HG02938 (cell line): Measurements from ENCODE around the gene MIDN.

Experiments used
- ATAC-seq: cut with Tn5 transposase; IDR thresholded peaks from one replicate; pipeline ENCODE4 v1.9.1; 2021; ENCODE audit warnings: mild to moderate bottlenecking, moderate library complexity; ENCODE audit not compliant: unreplicated experiment

MIDN gene

GRCh38 chr19:1231729-1232637 lies 16.4 kb upstream of the MIDN start:
- ATAC-seq: no peak

- ATAC-seq: no peak
Observed at GRCh38 chr19:1232652-1233072, 15.7 kb upstream of the MIDN start.

- ATAC-seq: no peak
Observed at GRCh38 chr19:1233115-1233667, 15.2 kb upstream of the MIDN start.

GRCh38 chr19:1234051-1234954 lies 14.1 kb upstream of the MIDN start:
- no peak for ATAC-seq

GRCh38 chr19:1234955-1235380 lies 13.4 kb upstream of the MIDN start:
- no peak for ATAC-seq

- ATAC-seq: no peak
Observed at GRCh38 chr19:1235625-1236538, 12.5 kb upstream of the MIDN start.

GRCh38 chr19:1236576-1236975 lies 11.8 kb upstream of the MIDN start:
- no peak for ATAC-seq

- no peak for ATAC-seq
Observed at GRCh38 chr19:1237027-1237659, 11.2 kb upstream of the MIDN start.

GRCh38 chr19:1237754-1238368 lies 10.5 kb upstream of the MIDN start, which contains the start of gene CBARP:
TSS of gene CBARP (minus strand) at chr19:1238005. CDS start at chr19:1236100, 1,905 bp downstream.
- no peak for ATAC-seq

- no peak for ATAC-seq
Observed at GRCh38 chr19:1238369-1239303, 9.7 kb upstream of the MIDN start.

GRCh38 chr19:1239420-1239795 lies 9.0 kb upstream of the MIDN start:
- ATAC-seq: no peak

- ATAC-seq: no peak
Observed at GRCh38 chr19:1239796-1240737, 8.3 kb upstream of the MIDN start.

- no peak for ATAC-seq
Observed at GRCh38 chr19:1240925-1241324, 7.5 kb upstream of the MIDN start.

- ATAC-seq: peak; percentile 53
Observed at GRCh38 chr19:1241417-1242095, 6.8 kb upstream of the MIDN start, which contains the start of gene ATP5F1D. TSS of gene ATP5F1D (plus strand) at chr19:1241751. CDS start at chr19:1241851, 100 bp downstream.

- no peak for ATAC-seq
Observed at GRCh38 chr19:1243768-1244692, 4.4 kb upstream of the MIDN start.
